Pericardium fibroblast (primary cell): ENCODE data around the gene FAM76B. TPM values are rescaled to one million over a fixed set of nuclear protein-coding genes. Genes with fewer than 3 reads are reported as not detected.

Experiments
- total RNA-seq: library from RNA; depleted of rRNA; stranded (reverse); fragments of >200 nt; gene quantifications from 2 replicates; pipeline ENCODE4 v1.2.3, GENCODE V29; 2015

Gene FAM76B
- total RNA-seq = 10.2 and 20.4 TPM in 2 replicates

DNA sequence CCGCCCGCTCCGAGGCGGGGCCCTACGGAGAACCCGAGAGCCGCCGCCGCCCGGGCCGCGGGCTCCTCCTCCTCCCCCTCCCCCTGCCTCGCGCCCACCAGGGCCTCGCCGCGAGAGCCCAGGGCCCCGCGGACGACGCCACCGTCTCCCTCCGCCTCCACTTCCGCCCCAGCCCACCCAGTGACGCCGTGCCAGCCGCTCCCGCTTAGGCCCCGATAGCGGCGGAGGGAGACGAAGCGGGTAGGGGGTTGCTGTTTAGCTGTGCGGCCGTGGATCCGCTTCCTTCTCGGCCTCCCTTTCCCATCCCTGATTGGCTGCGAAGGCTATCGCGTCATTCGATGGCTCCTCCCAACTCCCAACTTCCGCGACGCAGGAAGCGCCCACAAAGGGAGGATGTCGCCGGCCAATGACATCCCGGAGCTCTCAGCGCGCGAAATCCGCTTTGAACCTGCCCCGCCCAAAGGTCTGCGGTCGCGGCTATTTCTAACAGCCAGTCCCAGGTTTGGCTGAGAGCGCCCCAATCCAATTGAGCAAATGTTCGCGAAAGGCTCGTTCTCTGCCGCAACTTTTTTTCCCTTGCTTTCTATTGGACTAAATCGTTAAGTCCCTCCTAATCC is at the start of gene FAM76B:
Gene FAM76B, minus strand, starts transcription at position 277 of the 617 bp plus-strand sequence. CDS start 304 bp downstream, outside the sequence.

GRCh38 chr11:95790123-95790932 is 746 bp upstream of the FAM76B start, which contains the start of gene CEP57:
Gene CEP57 (plus strand): TSS chr11:95790498. CDS start chr11:95790699, 201 bp downstream.

Other genes with a start within 250 kb of the FAM76B start
- 19.4 and 24.2 TPM in 2 replicates for gene CEP57, start 716 bp upstream of the FAM76B start, total RNA-seq
- 16.9 and 20.7 TPM in 2 replicates for gene MTMR2, start 134.3 kb upstream of the FAM76B start, total RNA-seq